Fibroblast of skin of scalp (primary cell): Measurements from ENCODE around the gene TOMM70.
A peak's percentile ranks its signal among the peaks of the same experiment; 100 is the strongest.

Experiments
- DNase-seq: peaks from one replicate; pipeline ENCODE4 v3.0.0-alpha.2; 2013

The TOMM70 gene

DNA sequence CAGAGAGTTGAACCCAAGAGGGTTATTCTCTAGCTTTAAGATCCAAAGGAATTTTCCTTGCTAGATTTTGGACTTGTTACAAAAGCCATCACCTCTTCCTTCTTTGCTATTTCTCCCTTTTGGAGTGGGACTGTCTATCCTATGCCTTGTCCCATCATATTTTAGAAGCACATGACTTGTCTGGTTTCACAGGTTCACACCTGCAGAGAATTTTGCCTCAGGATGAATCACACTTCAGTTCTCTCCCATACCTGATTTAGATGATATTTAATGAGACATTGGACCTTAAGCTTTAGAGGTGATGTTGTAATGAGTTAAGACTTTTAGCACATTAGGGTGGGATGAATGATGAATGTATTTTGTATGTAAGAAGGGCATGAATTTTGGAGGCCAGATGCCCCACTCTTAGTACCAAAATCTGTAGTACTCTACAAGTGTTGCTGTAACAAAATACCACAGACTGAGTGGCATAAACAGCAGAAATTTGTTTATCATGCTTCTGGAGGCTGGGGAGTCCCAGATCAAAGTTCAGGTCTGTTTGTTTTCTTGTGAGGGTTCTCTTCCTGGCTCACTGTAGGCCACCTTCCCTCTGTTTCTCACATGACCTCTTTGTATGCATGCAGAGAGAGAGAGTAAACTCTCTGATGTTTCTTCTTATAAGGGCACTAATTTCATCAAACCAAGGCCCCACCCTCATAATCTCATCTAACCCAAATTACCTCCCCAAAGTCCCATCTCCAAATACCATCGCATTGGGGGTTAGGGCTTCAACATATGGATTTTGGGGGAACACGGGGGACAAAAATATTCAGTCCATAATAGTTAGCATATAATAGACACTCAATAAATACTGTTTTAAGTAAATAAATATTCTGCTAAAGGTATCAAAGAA lies 10.4 kb upstream of the TOMM70 start:
- DNase-seq = no peak

DNA sequence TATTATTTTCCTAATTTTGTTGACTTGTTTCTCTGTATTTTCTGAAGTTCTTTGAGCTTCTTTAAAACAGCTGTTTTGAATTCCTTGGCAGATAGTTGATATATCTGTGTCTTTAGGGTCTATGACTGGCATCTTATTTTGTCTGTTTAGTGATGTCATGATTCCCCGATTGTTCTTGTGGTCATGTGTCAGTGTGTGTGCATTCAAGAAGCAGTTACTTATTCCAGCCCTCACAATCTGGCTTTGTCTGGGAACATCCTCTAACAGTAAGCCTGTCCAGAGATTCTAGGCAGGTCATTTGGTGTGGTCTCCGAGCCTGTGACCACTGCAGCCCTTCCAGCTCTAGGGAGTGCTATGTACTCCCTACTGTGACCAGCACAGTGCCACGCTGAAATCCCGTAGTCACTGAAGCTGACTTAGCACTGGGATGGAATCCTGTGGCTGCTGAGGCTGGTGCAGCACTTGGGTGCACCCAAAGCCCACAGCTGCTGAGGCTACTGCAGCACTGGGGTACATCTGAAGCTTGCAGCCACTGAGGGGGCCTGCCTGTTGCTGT lies 7.2 kb upstream of the TOMM70 start:
- DNase-seq = no peak

DNA sequence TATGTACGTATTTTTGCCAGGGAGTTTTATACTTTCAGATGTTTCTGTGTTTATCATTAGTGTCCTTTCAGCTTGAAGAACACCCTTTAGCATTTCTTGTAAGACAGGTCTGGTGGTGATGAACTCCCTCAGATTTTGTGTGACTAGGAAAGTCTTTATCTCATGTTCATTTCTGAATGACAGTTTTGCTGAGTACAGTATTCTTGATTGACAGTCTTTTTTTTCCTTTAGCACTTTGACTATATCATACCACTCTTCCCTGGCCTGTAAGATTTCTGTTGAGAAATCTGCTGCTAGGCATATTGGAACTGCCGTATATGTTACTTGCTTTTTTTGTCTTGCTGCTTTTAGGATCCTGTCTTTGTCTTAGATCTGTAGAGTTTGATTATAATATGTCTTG lies 6.3 kb upstream of the TOMM70 start:
- DNase-seq = no peak

DNA sequence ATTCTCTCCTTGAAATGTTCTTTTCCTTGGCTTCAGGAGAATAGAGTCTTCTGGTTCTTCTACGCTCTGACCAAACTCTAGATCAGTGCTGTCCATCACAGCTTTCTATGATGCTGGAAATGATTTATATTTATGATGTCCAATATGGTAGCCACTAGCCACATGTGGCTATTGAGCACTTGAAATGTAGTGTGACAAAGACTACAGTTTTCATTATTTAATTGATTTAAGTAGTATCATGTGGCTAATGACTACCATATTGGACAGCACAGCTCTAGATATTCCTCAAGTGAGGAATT lies 3.3 kb upstream of the TOMM70 start:
- DNase-seq = no peak

DNA sequence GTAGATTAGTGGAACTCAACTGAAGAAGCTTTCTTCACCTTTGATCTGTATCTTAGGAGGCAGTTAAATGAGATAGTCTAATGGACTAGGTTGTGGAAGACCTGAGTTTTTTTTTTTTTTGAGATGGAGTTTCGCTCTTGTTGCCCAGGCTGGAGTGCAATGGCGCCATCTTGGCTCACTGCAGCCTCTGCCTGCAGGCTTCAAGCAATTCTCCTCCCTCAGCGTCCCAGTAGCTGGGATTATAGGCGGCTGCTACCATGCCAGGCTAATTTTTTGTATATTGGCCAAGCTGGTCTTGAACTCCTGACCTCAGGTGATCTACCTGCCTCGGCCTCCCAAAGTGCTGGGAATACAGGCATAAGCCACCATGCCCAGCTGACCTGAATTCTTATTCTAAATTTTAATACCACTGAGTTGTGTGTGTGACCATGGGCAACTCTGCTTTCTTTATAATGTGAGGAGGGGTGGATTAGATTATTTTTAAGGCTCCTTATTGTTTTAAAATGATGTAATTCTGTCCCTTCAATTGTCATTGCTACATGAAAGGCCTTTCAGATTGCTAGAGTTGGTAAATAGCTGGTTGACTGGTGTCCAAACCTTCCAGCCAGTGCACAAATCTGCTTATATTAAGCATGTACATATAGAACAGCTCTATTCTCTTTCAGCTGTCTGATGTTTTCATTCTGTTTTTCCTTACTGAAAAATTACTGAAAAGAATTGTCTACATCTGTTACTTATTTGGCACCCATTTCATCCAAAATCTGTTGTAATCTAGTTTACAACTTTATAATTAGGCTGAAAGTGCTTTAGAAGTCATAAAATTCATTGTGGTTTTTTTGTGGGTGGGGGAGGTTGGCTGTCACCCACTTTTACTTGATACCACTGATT lies 2.7 kb upstream of the TOMM70 start:
- DNase-seq = no peak

DNA sequence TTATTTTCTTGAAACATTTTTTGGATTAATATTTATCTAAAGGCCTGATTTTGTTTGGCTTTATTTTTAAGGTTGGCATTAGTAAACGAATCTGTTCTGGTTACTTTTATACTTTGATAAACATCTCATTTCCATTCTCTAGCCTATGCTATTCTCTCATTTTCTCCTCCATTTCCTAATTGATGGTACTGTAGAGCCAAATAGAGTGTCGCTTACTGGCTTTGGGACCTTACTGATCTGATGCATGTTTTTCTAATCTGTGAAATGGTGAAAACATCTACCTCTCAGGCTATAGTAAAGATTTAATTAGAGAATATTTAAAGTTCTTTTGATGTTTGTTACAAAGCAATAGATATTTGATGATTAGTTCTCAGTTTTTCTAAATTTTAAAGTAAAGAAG lies 2.0 kb upstream of the TOMM70 start:
- no peak for DNase-seq

DNA sequence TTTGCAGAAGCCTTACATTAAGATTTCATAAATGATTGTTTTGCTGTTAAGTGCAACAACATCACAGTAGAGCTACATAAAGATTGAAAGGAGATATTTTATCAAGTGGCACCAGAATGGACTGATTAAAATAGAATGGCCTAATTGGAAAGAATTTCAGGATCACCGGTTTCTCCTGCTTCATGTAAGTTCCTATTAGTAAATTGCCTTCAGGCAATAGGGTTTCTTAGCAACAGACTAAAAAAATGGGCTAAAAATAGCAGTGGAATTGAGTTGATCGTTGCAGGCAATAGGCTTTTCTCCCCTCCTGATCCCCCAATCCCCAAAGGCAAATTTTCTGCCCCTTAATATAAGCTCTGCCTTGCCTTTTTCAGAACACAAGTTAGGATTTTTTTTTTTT lies 1.4 kb upstream of the TOMM70 start:
- peak; percentile 60 for DNase-seq

DNA sequence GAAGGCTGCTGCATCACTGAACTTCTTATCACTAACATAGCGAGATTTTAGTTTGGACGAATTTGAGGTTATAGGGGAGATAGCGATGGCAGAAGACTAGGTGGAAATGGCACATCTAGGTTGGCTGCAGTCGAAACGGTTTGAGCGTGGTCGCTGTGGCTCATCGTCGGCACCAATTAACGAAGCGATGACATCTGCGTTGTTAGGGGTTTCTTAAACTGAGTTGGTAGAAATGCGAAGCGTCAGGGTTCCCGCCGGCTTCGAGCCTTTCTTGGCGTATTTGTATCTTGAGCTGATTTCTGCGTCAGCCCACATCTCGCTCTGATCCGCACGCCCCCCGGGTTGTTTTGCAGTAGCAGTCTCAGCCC lies 769 bp upstream of the TOMM70 start:
- peak; percentile 45 for DNase-seq

DNA sequence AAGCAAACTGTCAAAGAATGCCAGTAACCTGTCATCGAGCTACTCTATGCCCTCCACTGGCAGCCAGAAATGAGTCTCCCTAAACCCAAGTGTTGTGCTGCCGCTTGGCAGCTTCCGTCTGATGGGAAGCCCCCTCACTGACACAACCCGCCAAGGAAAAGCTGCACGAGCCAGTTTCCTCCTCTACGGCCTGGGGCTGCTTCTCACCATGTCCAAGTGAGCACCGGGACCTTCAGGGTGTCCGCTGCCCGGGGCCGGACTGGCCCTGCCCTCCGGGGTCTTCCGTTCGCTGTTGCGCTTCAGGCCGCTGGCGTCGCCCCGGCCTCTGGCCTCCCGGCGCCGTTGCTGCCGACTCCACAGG lies 490 bp downstream of the TOMM70 start:
- DNase-seq = no peak

DNA sequence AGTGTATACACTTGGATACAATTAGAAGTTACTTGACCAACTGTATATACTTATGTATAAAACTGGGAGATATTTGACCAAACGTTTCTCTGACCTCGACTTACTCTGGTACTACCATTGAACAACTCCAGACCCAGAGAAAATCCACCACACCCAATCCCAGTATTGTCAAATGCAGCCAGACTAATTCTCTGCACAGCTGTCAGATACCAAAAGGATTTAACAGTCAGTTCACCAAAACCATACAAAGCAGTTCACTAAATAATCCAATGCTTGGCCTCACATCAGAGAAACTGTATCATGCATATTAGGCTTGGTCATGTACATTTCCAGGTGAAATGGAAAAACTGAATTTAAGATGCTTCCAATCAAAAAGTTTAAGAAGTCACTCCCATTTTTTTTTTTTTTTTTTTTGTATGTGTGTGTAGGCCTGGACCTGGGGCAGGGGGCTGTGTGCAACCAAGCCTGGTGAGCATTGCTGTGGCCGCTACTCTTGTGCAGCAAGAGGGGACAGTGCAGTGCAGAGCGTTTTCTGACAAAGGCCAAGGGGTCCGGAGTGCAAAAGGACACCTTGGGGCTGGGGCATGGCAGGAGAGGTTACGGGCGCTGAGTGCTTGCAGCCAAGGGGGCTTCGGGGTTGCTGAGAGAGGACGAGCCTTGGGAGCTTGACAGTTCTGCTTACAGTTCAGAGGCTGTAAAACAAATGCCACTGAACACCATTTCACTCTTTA lies 1.4 kb downstream of the TOMM70 start:
- no peak for DNase-seq

DNA sequence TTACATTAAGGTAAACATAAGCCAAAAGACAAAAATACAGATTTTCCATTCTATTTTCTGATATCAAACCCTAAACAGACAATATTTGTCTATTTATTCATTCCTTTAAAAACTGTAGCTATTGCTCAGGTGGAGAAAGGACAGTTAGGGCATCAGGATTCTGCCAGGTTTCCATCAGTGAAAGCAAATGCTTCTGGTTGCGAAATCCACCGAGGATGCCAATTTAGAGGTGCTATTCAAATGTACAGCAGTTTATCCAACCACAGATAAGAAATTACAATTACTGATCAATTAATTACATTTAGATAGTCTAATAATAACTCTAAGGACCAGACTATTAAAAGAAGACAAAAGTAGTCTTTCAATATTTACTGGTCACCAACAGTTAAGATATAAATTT lies 3.9 kb downstream of the TOMM70 start:
- no peak for DNase-seq

DNA sequence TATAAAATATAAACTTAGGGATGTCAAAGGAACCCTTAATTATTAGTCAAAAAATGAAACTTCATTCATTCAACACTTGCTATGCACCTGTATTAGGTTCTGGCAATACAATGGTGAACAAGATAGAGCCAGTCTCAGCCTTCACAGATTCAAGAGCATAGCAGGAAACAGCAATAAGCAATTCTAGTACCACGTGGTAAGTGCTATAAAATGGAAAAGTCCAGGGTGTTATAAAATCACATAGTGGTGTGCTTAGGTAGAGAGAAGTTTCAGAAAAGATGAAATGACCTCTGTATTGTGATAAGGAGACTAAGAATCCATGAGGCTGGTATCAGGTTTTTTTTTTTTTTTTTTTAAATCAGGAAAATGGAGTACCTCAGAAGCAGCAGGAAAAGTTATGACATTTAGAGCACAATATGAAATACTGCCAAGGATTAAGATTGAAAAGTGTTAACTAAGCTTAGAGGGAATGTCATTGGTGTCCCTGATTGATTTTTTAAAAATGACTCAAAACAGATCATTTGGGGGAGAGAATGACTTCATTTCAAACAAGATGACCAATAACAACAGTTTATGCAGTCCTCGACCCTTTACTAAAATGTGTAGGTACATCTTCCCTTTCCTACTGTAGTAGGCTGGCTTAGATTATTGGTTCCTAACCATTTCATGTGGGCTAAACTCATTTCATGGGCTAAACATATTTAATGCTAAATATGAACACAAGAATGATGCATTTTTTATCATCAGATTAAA lies 5.0 kb downstream of the TOMM70 start:
- DNase-seq = no peak

DNA sequence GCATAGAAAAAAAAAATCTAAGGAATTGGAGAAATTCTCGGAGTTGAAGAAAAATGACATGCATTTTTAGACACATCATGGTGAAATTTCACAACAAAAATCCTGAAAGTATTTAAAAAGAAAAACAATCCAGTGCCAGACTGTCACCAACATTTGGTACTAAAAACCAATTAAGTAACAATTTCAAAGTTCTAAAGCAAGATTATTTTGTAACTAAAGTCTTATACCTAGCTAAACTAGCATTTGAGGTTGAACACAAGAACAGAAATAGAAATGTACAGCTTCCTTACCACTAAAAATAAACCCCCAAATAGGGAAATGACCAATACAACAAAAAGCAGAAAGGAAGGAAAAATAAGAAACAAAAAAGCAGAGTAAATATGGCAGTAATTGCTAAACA lies 11.9 kb downstream of the TOMM70 start:
- DNase-seq = no peak

DNA sequence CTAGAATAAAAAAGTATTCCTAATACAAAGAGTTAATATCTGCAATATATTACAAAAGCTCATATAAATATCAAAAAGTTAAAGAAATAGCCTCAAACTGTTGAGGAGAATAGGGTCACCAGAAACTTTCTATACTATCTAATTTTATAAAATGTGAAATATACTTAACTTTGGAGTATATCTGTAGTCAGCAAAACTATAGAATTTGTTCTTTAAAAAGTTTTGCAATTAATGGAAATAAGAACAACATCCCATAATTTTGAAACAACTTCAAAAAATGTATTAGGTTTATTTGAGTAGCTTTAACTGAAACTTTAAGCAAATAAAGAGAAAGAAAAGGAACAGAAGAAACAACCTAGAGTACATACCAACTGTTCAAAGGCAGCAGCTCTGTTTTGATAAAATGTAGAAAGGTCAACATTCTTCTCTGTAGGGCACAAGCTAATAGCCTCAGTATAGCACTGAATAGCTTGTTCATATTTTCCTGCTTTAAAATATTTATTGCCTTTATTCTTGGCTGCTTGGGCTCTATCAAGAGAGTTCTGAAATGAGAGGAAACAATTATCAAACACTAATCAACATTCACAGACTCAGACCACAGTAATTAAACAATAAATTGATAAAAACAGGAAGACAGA lies 14.3 kb downstream of the TOMM70 start:
- DNase-seq = no peak

DNA sequence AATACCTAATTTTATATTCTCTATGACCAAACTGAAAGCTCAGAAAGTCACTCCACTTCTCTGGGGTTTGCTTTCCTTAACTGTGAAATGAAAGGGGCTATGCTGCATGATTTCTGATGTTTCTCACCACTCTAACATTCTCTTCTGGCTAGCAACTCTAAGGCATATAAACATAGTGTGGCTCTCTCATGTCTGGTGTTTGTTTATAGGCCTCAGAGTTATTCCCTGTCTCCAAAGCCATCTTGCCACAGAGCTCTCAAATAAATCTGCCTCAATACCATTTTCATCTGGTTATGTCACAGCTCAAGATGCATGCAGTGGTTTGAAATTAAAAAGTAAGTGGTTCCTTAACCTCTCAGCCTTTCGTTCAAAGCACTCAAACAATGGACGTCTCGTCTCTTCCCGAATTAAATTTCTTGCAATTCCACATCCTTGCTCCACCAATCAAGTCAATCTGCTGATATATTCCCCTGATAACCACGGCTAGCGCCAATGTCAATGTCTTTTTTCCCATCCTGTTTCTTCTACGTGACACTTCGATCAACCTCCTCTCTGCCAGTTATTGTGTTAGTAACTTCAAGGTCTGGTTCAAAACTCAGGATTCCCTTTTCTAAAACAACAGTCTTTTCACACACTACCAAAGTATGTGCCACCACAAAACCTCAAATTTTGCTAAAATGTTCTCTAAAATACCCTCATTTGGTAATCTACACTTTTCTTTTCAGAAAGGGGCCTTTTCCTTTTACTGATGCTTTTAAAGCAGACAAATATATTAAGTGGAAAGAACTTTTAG lies 16.0 kb downstream of the TOMM70 start:
- DNase-seq = peak; percentile 38

DNA sequence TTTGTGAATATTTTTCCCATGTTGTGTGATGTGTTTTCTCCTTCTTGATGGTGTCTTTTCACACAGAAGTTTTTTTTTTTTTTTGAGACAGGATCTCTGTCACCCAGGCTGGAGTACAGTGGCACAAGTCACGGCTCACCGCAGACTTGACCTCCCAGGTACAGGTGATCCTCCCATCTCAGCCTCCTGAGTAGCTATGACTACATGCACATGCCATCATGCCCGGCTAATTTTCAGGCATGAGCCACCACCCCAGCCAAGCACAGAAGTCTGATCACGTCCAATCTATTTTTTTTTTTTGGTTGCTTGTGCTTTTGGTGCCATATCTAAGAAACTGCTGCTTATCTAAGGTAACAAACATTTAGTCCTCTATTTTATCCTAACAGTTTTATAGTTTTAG lies 24.6 kb downstream of the TOMM70 start:
- DNase-seq = no peak

DNA sequence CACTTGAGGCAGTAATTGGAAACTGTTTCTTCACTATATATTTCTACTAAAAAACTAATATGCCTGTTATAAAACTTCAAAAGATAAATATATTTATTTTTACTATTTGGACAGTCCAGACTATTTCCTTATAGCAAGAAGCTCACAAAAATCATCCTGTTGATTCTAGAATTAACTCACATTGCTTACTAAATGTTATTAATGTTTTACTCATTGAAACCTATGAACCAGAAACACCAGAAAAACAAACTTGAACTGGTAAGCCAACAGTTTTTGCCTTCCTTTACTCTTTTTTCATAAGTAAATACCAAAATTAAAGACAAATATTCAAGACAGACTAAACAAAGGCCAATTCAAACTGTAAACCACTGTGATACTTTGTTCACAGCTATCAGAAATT lies 26.4 kb downstream of the TOMM70 start:
- no peak for DNase-seq

DNA sequence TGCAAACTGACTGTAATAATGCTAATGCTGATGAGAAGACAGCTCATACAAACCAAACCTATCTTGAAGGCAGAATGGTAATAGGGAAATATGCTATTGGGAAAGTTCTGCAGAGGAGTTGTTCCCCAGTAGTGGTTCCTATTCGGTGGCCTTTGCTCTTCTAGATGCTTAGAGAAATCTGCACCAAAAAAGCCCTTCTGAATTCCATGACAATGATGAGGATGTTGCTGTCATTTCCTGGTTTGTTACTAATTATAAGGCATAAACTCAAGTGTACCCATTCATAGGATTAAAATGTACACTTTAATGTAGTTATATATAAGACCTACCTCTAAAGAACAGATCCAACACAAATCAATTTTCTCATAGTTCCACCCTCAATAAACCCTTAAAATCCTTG lies 30.1 kb downstream of the TOMM70 start:
- no peak for DNase-seq

DNA sequence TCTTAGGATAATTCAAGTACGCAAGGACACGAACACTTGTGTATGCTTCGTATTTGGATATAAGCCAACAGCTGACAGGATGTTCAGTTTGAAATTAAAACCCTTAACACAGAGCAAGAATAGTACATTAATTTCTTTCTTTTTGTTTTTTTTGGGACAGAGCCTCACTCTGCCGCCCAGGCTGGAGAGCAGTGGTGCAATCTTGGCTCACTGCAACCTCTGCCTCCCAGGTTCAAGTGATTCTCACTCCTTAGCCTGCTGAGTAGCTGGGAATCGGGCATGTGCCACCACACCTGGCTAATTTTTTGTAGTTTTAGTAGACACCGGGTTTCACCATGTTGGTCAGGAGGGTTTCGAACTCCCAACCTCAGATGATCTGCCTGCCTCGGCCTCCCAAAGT lies 32.4 kb downstream of the TOMM70 start:
- no peak for DNase-seq

DNA sequence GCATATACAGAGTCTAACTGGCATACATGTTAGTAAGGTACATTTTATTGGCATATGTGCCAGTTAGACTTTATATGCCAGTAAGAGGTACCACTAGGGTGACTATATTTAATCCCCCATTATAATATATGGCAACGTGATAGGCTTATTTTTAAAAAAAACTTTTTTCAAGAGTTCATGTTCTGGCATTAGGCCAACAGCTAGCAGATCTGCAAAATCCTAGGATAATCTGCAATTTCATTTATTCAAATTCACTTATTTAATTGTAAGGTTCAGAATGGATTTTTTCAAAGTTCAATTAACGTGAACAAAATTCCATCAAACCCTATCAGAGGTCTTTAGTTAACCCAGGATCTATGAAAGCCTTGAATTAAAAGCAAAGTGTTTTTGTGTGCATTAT lies 34.5 kb downstream of the TOMM70 start:
- DNase-seq = no peak

DNA sequence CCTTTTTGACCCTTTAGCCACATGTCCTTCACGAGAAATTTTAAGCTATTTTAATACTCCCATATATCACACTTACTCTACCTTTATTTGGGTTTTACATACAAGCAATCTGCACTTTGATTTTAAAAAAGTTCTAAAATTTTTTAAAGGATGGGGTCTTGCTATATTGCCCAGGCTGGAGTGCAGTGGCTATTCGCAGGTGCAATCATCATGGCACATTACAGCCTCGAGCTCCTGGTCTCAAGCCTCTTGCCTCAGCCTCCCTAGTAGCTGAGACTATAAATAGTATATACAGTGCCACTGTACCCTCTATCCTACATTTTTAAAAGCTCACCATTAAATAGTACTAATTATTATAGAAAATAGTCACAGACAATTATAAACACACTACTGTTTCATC lies 36.5 kb downstream of the TOMM70 start:
- no peak for DNase-seq
